Measurements from ENCODE around the gene PDE6G. TPM values are rescaled to one million over a fixed set of nuclear protein-coding genes. Genes with fewer than 3 reads are reported as not detected.
A peak's percentile ranks its signal among the peaks of the same experiment; 100 is the strongest.

PDE6G gene
- total RNA-seq, result 14.8 TPM

DNA sequence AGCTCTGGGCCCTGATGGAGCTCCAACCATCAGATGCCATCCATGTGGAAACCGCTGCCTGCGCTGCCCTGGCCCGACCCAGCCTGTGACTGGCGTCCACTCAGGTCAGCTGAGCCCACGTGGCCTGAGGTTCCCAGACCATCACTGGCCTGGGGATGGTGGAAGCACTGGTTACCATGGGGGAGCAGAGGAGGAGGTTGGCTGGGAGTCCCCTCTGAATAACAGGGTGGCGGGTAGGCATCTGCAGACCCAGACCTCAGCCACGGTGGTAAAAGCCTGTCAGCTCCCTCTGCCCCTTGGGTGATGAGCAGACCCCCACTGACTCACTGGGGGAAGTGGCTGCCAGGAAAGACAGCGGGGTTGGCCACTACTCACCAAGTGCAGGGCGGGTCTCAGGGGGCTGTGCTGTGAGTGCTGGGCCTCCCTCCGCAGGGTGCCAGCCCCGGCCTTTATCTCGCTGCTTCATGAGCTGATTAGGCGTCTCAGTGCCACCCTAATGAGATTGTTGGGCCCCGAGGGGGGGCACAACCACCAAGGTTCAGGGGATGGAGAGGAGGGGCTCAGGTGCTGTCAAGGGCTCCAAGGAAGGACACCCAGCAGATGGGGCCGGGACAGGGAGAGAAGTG, at the start of gene PDE6G:
TSS of gene PDE6G (minus strand) at position 425 of the 626 bp plus-strand sequence. CDS start 3,237 bp downstream, outside the sequence.
- DNase-seq (ENCODE audit: low read depth in 2 of 3, low spot score in 2 of 3), result peak in 2 of 3 donors; percentile 16 to 19

DNA sequence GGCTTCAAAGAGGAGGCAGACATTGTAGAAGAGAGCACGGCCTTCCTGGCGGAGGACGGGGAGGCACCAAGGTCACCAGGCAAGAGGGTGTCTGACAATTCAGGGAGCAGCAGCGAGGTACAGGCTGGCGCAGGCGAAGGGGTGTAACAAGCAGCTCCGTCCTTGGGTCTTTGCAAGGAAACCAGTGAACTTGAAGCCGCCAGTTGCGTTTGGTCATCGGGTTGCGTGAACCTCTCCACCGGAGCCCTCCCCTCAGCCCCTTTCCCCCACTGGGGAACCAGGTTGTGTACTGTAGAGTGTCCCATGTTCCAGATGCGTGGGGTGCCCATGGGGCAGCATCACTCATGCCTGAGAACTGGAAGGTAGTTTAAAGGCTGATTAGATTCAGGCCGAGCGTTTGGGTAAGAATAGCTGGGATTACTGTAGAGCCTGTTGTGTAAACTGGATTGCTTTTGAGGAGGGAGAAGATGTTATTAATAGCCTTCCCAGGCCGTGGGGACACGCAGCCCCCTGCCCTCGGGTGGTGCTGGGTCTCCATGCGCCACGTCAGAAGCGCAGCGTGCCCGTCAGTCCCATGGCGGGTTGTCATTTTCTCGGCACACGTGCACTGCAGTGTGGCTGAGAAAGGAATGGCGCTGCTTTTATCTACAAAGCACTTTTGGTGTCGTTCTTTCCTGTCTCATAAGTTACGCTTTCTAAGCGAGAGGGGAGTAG, 49.3 kb upstream of the PDE6G start:
- no peak for DNase-seq (ENCODE audit: low read depth in 2 of 3, low spot score in 2 of 3)

DNA sequence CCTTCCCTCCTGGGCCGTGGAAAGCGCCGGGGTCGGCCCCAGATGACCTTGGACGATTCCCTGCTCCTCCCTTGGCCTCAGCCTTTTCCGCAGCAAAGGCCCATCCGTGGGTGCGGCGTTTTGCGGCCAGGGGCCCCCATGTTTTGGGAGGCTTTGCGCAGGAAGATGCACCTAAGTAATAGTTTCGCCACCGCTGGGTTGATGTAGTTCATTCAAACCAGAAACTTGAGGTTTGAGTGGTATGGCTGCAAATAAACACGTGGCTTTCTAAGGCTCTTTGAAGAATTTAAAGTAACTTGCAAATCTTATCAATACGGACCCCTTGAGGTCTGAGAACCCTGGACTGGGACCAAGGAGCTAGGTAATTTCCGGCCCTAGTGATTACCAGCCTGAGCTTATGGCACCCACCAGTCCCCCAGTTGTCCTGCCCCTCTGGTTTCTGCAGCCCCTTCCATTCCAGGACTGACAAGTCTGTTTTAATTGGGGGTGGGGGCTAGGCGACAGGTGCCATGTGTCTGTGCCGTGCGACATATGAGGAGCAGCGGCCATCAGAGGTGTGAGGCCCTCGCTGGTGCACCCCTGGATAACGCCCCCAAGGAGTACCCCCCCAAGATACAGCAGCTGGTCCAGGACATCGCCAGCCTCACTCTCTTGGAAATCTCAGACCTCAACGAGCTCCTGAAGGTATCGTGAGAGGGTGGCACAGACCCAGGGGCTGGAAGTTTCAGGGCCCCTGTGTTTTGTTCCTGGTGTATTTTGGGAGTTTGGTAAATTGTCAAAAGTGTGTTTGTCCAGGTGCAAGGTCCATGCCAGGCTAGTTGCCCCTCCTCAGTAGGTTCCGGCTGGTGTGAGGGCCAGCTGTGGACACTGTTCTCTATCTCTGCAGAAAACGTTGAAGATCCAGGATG, 47.7 kb upstream of the PDE6G start:
- no peak for DNase-seq (ENCODE audit: low read depth in 2 of 3, low spot score in 2 of 3)

DNA sequence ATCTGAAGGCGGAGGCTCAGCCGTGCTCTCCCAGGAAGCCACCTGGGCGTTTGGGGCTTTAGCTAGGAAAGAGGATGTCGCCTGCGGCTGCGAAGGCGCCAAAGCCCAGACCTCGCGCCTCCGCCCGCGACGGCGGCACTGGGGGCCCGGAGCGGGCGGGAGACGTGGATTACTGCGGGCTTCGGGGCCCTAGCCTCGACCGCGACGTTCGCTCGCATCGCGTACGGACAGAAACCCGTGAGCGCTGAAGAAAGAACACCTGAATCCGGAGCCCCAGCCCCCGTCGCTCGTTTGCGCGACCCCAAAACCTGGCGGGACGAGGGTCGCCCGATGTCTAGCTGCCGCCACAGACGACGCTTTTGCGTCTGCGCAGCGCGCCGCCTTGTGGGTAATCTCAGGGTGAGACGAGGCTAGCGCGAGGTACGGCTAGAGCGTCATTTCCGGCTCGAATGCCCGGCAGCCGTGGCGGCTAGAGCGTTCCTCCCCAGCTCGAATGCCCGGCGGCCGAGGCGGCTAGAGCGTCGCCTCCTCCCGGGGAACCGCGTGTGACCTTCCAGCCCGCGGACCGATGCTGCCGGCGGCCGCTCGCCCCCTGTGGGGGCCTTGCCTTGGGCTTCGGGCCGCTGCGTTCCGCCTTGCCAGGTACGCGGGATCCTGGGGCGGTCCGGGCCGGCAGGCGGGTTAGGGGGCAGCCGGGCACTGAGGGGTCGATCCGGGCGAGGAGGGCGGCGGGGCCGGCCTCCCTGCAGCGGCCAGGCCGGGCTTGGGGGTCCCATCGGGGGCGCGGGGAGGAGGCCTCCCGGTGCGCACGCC, 46.8 kb upstream of the PDE6G start, which contains the start of gene MRPL12:
TSS of gene MRPL12 (plus strand) at position 434 of the 813 bp plus-strand sequence. CDS start at position 569, 135 bp downstream.
- peak; percentile 74 to 93 (median 90) for DNase-seq (ENCODE audit: low read depth in 2 of 3, low spot score in 2 of 3)

DNA sequence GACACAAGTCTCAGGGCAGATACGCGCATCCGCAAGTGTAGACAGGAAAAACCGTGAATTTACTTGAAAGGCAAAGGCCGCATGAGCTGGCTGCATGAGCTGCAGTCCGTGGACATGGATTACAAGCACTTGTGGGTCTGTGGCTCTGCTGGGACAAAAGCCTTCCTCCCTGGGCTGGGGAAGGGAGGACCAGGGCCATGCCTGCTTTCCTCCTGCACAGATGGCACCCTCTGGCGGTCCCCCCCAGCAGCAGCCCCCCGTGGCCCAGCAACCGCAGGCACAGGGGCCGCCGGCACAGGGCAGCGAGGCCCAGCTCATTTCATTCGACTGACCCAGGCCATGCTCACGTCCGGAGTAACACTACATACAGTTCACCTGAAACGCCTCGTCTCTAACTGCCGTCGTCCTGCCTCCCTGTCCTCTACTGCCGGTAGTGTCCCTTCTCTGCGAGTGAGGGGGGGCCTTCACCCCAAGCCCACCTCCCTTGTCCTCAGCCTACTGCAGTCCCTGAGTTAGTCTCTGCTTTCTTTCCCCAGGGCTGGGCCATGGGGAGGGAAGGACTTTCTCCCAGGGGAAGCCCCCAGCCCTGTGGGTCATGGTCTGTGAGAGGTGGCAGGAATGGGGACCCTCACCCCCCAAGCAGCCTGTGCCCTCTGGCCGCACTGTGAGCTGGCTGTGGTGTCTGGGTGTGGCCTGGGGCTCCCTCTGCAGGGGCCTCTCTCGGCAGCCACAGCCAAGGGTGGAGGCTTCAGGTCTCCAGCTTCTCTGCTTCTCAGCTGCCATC, 45.1 kb upstream of the PDE6G start:
- DNase-seq (ENCODE audit: low read depth in 2 of 3, low spot score in 2 of 3), result no peak

DNA sequence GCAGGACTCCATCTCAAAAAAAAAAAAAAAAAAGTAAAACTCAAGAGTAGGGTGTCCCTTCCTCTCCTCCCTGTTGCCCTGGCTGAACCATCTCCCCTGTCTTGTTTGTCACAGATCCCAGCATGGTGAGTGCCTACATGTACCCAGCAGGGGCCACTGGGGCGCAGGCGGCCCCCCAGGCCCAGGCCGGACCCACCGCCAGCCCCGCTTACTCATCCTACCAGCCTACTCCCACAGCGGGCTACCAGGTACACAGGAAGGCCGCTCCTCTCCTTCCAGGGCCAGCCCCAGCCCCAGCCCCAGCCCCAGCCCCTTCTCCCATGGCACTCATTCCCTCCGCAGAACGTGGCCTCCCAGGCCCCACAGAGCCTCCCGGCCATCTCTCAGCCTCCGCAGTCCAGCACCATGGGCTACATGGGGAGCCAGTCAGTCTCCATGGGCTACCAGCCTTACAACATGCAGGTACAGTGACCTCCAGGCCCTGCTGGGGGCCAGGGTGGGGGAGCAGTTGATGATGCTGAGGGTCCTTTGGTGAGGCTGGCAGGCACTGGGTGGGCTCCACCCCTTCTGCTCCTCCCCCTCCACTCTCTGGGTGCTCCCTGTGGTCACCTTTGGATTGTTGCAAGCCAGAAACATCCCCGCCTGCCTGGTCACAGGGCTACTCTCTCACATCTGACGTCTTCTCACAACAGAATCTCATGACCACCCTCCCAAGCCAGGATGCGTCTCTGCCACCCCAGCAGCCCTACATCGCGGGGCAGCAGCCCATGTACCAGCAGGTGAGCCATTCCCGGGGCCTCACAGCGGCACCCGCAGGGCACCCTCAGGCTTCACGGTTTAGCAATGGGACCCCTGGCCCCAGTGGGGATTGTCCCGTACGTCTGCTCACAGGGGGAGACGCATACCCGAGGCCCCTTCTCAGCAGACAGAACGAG, 44.3 kb upstream of the PDE6G start:
- no peak for DNase-seq (ENCODE audit: low read depth in 2 of 3, low spot score in 2 of 3)

DNA sequence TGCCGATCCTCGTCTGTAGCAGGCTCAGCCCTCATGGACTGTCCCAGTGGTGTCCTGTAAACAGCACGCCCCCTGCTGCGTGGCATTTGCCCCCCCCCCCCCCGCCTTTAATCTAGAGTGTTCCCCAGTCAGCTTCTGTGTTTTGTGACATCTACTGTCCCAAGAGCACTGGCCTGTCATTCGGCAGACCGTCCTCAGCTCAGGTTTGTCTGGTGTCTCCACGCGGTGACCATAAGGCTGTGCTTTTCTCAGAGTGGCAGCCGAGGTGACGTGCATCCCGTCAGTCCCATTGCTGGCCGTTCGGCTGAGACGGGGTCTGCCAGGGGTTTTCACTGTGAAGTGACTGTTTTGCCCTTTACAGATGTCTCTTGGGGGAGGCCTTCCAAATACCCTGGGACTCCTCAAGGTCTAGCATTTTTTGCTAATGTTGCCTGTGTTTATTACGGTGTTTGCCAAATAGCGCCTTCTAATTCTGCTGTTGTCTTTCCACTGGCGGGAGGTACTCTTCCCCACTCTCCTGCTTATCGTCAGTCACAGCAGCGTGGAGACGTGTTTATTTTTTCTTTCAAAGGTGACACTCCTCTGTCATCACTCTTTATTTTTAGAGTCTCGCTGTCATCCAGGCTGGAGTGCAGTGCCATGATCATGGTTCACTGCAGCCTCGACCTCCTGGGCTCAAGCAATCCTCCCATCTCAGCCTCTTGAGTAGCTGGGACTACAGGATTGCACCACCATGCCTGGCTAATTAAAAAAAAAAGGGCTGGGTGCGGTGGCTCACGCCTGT, 41.1 kb upstream of the PDE6G start:
- DNase-seq (ENCODE audit: low read depth in 2 of 3, low spot score in 2 of 3), result no peak

DNA sequence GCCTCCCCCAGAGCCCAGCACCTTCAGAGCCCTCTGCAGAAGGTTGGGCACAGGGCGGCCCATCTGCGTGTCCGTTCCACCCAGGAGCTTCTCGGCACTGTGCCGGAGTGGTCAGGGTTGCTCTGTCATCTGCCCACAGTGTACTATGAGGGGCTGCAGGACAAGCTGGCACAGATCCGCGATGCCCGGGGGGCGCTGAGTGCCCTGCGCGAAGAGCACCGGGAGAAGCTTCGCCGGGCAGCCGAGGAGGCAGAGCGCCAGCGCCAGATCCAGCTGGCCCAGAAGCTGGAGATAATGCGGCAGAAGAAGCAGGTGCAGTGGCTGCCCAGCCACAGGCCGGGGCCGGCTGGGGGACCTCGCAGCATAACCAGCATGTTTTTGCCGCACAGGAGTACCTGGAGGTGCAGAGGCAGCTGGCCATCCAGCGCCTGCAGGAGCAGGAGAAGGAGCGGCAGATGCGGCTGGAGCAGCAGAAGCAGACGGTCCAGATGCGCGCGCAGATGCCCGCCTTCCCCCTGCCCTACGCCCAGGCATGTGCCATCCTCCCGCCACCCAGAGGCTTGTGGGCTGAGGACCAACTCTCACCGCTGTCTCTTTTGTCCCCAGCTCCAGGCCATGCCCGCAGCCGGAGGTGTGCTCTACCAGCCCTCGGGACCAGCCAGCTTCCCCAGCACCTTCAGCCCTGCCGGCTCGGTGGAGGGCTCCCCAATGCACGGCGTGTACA, 40.0 kb upstream of the PDE6G start:
- DNase-seq (ENCODE audit: low read depth in 2 of 3, low spot score in 2 of 3), result no peak

DNA sequence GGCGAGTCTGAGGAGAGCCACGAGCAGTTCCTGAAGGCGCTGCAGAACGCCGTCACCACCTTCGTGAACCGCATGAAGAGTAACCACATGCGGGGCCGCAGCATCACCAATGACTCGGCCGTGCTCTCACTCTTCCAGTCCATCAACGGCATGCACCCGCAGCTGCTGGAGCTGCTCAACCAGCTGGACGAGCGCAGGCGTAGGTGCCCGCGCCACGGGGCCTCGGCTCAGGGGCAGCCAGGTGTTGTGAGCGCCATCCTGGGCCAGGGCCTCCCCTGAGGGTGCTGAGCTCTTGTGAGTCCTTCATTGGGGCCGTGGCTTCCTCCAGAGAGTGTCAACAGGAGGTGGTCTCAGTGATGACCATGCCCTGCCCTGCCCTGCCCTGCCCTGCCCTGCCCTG, 39.5 kb upstream of the PDE6G start:
- no peak for DNase-seq (ENCODE audit: low read depth in 2 of 3, low spot score in 2 of 3)

DNA sequence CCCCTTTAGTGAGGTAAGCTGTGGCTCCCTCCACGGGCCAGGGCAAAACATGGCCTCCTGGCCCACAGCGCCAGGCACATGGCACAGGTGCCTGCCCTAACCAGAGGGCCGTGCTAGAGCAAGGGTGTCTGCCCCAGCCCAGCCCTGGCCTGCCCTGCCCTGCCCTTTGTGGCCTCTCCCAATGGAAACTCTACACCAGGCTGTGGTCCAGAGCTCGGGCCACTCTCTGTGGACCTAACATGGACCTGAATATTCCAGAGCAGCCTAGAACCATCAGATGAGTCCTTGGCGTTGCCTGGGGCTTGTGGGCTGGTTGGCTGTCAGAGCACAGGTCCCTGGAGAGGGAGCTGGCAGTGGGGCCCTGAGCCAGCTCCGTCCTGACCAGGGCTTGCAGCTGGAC, 38.9 kb upstream of the PDE6G start:
- no peak for DNase-seq (ENCODE audit: low read depth in 2 of 3, low spot score in 2 of 3)

DNA sequence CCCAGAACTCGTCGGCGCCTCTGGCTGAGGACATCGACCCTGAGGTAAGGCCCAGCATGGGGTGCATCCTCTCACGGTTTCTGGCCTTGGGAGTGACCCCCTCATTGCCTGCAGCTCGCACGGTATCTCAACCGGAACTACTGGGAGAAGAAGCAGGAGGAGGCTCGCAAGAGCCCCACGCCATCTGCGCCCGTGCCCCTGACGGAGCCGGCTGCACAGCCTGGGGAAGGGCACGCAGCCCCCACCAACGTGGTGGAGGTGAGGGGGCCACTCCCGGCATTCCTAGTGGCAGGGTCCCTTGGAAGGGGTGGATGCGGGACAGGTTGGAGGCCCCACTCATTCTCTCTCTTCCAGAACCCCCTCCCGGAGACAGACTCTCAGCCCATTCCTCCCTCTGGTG, 38.5 kb upstream of the PDE6G start:
- no peak for DNase-seq (ENCODE audit: low read depth in 2 of 3, low spot score in 2 of 3)

DNA sequence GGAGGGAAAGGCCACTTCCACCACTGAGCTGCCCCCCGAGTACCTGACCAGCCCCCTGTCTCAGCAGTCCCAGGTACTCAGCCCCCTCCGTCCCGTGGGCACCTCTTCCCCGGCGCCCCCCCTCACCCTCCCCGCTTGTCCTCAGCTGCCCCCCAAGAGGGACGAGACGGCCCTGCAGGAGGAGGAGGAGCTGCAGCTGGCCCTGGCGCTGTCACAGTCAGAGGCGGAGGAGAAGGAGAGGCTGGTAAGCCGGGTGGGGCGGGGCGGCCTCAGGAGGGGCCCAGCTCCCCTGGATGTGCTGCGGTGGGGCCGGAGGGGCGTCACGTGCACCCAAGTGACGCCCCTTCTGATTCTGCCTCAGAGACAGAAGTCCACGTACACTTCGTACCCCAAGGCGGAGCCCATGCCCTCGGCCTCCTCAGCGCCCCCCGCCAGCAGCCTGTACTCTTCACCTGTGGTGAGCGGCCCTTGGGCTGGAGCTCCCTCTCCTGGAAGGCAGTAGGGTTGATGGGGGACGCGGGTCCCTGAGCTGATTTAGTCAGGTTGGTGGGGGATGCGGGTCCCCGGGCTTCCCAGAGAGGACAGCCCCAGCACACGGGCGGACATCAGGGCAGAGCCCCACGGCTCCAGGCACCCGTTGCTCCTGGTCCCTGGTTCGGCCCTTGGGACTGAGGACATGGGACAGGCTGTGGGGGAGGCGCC, 37.3 kb upstream of the PDE6G start:
- DNase-seq (ENCODE audit: low read depth in 2 of 3, low spot score in 2 of 3), result no peak

DNA sequence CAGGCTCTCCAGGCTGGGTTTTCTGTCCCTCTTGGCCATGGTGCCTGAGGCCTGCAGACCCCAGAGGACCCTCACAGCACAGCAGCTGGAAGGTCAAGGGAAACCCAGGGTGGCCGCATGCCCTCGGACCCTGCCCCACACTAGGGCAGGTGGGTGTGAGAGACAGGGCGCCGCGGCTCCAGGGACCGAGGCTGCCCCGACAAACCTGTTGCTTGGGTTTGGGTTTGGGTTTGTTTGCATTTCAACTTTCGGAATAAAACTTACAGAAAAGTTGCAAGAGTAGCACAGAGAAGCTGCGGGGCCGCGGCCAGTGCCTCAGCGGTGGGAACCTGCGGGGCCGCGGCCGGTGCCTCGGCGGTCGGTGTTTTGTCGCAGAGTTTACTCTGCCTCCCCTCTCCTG, 35.3 kb upstream of the PDE6G start:
- DNase-seq (ENCODE audit: low read depth in 2 of 3, low spot score in 2 of 3), result no peak

DNA sequence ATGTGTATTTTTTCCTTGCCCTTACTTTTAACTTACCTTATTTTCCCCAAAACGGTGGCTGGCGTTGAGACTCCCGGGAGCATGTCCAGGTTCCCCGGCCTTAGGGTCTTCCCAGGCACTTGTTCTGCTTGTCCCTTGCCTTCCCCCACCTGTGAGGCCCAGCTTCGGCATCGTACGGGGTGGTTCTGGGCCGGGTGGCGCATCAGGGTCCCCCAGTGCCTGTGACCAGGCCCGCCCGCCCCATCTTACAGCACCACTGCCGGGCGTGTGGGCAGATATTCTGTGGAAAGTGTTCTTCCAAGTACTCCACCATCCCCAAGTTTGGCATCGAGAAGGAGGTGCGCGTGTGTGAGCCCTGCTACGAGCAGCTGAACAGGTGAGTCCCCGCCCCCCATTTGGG, 34.9 kb upstream of the PDE6G start:
- DNase-seq (ENCODE audit: low read depth in 2 of 3, low spot score in 2 of 3), result no peak

DNA sequence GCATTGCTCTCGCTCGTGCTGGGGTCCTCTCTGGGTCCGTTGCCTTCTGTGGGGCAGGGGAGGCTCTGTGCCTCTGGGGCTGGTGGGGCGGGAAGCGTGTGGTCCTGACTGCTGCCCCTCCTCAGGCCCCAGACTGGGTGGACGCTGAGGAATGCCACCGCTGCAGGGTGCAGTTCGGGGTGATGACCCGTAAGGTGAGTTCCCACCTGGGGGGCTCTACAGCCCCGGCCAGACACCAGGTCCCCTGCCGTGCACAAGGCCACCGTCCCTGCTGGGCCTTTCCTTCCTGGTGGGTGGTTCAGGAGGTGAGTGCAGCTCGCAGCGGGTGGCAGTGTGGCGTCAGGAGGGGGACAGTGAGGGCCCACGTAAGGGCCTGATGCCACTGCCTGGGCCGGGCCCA, 34.2 kb upstream of the PDE6G start:
- no peak for DNase-seq (ENCODE audit: low read depth in 2 of 3, low spot score in 2 of 3)

DNA sequence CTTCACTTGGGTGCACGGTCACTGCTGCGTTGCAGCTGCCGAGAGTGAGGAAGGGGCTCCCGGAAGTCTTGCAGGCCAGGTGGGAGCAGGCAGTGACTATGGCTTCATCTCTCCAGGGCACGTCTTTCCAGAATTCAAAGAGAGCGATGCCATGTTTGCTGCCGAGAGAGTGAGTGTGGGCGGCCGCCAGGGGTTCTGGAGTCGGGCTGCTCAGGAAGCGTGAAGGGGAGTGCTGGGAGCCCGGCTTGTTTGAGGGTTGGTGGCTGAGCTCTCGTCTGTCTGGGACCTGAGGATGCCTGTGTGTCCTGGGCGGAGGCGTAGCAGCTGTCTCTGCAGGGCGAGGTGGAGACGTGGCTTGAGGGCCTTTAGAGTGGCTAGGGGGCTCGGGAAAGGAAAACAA, 33.7 kb upstream of the PDE6G start:
- no peak for DNase-seq (ENCODE audit: low read depth in 2 of 3, low spot score in 2 of 3)

DNA sequence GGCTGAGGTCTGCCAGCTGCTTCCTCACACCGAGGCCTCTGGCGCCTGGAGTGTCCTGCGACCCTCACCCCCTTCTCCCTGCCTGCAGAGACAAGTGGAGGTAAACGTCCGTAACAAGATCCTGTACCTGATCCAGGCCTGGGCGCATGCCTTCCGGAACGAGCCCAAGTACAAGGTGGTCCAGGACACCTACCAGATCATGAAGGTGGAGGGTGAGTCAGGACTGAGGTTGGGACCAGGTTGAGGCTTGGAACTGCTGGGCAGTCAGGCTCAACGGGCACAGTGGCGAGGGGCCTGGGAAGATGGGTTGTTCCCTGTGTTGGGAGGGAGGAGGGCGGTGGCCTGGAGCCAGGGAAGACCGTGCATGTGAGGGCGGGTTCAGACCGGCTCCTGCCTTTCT, 32.3 kb upstream of the PDE6G start:
- DNase-seq (ENCODE audit: low read depth in 2 of 3, low spot score in 2 of 3), result no peak

All from hematopoietic multipotent progenitor cell (in vitro differentiated cells).